Fibroblast of mammary gland (primary cell): ENCODE data around the gene FOXN3.
A peak's percentile ranks its signal among the peaks of the same experiment; 100 is the strongest.

Experiments
- DNase-seq: peaks from one replicate; pipeline ENCODE4 v3.0.0-alpha.2; 2010; ENCODE audit warnings: low read depth
- H3K4me3 ChIP-seq: 2 replicates; pipeline ENCODE4 v1.5.1; 2011; ENCODE audit warnings: low read depth, mild to moderate bottlenecking, low read length, moderate library complexity; ENCODE audit not compliant: control insufficient read depth
- TF ChIP-seq, protein P1 (sequence below): conservative IDR thresholded peaks from 2 replicates; pipeline ENCODE4 v1.5.1; 2011; ENCODE audit warnings: low read depth, low read length, inconsistent platforms; ENCODE audit not compliant: control insufficient read depth, insufficient read depth

FOXN3 gene

DNA sequence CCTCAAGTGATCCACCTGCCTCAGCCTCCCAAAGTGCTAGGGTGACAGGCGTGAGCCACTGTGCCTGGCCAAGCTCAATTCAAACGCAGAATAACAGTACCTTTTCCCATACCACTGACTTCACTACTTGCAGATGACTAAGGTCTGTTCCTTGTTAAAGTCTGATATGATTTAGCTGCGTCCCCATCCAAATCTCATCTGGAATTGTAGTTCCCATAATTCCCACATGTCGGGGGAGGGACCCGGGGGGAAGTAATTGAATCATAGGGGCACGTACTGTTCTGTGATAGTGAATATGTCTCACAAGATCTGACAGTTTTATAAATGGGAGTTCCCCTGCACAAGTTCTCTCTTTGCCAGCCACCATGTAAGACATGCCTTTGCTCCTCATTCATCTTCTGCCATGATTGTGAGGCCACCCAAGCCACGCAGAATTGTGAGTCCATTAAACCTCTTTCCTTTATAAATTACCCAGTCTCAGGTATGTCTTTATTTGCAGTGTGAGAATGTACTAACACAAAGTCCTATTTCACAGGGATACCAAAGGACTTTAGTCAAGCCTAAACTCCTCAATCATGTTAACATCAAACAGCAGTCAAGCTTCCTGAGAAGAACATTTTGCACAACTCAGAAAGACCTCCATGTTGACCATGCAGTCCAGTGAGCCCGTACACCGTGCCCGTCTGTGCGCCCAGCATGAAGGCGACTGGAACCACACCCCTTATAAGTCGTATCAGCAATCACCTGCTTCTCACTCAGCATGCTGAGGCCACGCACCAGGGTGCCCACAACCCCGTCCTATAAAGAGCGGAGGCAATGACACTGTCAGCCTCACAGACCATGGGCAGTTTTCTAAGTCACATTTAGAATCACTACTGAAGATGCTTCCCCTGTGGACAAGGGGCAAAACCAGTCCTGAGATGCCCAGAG, 36.9 kb downstream of the FOXN3 start:
- TF ChIP-seq, protein P1, sequence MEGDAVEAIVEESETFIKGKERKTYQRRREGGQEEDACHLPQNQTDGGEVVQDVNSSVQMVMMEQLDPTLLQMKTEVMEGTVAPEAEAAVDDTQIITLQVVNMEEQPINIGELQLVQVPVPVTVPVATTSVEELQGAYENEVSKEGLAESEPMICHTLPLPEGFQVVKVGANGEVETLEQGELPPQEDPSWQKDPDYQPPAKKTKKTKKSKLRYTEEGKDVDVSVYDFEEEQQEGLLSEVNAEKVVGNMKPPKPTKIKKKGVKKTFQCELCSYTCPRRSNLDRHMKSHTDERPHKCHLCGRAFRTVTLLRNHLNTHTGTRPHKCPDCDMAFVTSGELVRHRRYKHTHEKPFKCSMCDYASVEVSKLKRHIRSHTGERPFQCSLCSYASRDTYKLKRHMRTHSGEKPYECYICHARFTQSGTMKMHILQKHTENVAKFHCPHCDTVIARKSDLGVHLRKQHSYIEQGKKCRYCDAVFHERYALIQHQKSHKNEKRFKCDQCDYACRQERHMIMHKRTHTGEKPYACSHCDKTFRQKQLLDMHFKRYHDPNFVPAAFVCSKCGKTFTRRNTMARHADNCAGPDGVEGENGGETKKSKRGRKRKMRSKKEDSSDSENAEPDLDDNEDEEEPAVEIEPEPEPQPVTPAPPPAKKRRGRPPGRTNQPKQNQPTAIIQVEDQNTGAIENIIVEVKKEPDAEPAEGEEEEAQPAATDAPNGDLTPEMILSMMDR = no peak

DNA sequence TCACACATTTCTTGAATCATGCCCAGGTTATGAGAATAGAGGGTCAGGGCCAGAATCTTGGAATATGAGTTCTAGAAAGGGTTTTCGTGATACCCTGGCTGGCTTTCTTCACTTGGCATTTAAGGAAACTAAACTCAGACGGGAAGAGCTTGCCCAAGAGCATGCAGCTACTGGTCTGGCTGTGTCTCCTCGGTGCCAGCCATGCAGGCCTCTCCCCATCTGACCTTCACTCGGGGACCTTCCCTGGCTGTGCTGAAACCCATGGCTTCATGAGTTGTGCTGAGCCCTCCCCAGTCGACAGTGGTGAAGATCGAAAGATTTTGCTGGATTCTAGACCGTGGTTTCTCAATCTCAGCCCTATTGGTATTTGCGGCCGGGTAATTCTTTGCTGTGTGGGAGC, 38.0 kb downstream of the FOXN3 start:
- H3K4me3 ChIP-seq = no peak overlapping the region
- TF ChIP-seq, protein P1 = no peak
- no peak for DNase-seq

More for the DNA sequence above, 36.9 kb downstream of the FOXN3 start:
- peak; percentile 6 for DNase-seq
- H3K4me3 ChIP-seq = no peak overlapping the region

DNA sequence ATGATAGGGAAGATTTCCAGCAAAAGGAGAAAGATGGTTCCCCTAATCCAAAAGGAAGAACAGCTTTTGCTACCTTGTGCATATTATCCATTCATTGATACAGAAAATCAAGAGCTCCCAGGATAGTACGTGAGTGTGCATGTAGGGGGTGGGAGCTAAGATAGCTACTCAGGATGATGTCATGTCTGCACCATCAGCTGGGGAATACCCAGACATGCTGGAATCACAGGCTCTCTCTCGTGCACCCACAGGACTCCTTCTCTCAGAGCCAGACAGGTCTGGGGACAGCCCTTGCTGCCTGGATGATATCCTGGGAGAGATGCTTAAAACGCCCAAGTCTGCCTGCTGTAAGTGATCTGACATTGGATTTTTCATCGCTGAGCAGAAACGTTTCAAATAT, 38.9 kb downstream of the FOXN3 start:
- TF ChIP-seq, protein P1 = no peak
- no peak overlapping the region for H3K4me3 ChIP-seq
- DNase-seq = peak; percentile 73

DNA sequence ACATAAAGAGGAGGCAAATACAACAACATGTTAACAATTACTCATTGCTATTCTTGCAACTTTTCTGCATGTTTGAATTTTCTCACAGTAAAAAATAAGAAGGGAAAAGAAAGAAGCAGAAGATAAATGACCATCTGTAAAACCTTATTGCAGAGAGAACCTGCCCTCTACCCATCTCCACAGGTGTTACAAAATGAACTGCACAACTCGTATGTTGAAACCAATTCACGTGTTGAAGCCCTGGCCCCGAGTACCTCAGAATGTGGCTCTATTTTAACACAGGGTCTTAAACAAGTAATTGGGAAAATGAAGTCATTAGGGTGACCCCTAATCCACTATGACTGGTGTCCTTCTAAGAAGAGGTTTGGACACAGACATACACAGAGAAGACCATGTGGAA, 39.5 kb downstream of the FOXN3 start:
- TF ChIP-seq, protein P1 = no peak
- no peak for DNase-seq
- H3K4me3 ChIP-seq = no peak overlapping the region

DNA sequence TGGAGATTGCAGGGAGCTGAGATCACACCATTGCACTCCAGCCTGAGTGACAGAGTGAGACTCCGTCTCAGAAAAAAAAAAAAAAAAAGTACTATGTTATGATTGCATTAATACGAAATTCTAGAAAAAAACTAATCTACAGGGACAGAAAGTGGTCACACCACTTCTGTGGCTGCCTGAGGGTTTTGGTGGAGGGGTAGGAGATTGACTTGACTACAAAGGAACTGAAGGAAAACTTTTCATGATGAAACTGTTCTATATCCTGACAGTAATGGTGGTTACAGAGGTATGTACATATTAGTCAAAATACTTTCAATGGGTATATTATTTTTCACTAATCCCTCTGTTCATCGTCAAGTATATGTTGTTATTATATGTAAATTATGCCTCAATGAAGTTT, 42.1 kb downstream of the FOXN3 start:
- TF ChIP-seq, protein P1 = no peak
- DNase-seq = no peak
- H3K4me3 ChIP-seq = no peak overlapping the region

DNA sequence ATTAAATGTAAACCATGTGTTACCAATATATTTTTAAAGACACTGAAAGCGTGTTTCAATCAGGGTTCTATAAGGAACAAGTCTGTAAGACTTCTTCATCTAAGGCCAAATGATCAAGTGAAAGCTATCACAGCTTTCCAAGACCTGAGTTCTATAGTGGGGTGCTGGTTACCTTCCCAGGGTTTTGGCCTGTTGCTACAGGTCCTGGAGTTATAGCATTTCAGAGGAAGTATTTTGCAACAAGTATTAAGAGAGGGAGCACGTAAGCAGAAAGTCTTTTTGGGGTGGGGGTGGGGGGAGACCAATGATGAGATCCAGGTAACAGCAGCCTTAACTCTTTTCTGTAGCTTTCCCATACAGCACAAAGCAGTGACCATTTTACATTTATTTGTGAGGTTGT, 43.8 kb downstream of the FOXN3 start:
- no peak for DNase-seq
- H3K4me3 ChIP-seq = no peak overlapping the region
- TF ChIP-seq, protein P1 = no peak
